A549 (cell line): Measurements from ENCODE around the gene NTHL1. TPM values are rescaled to one million over a fixed set of nuclear protein-coding genes. Genes with fewer than 3 reads are reported as not detected.

Experiments used
- ATAC-seq, 2 experiments: fragments of 200-7000 bp in 1 of 2; fragments of >200 bp in 1 of 2; cut with Nextera tagmentation in 1 of 2; cut with Tn5 transposase in 1 of 2; 3 replicates each; pipeline versions ENCODE4 v1.8.0 to v1.9.1; 2018 to 2020; ENCODE audit warnings: mild to moderate bottlenecking in 1 of 2, moderate library complexity in 1 of 2
- CTCF ChIA-PET: fragments of 300-600 bp; sonication (Branson Sonifier 250); formaldehyde crosslinking; extraction: SDS; loops from one replicate; lab custom pipeline; 2021; ENCODE audit warnings: antibody characterized with exemption, inconsistent platforms; lab: Yijun Ruan, JAX
- POLR2A ChIA-PET: fragments of 350-600 bp; formaldehyde crosslinking; extraction: SDS; loops from one replicate; lab custom pipeline; 2021; ENCODE audit warnings: antibody characterized with exemption, inconsistent platforms; lab: Yijun Ruan, JAX
- DNase-seq, 2 experiments: peaks; one replicate each; pipeline versions ENCODE4 v3.0.0 to v3.0.0-alpha.2; 2011 to 2016; ENCODE audit warnings: low read depth in 1 of 2, low spot score in 1 of 2
- FAIRE-seq: peaks from 2 replicates; lab custom pipeline; 2011; peaks lifted over from hg19 to GRCh38; lab: Jason Lieb, UNC
- H3K27ac ChIP-seq, 2 experiments: fragments of >200 bp; sonication (Bioruptor Twin); formaldehyde crosslinking; 3 replicates each; pipeline ENCODE4 v1.5.1; 2016 to 2017
- H3K4me1 ChIP-seq: fragments of >200 bp; sonication (Bioruptor Twin); formaldehyde crosslinking; 3 replicates; pipeline ENCODE4 v1.6.1; 2016
- H3K4me2 ChIP-seq: fragments of >200 bp; sonication (Bioruptor Twin); formaldehyde crosslinking; 3 replicates; pipeline ENCODE4 v1.6.1; 2016
- H3K4me3 ChIP-seq: fragments of >200 bp; sonication (Bioruptor Twin); formaldehyde crosslinking; 3 replicates; pipeline ENCODE4 v1.5.1; 2016
- H3K9me3 ChIP-seq: fragments of >200 bp; sonication (Bioruptor Twin); formaldehyde crosslinking; 3 replicates; pipeline ENCODE4 v1.6.1; 2016
- BHLHE40 ChIP-seq: IDR thresholded peaks from 2 replicates; pipeline ENCODE4 v1.6.1; 2012; ENCODE audit warnings: low read depth, low read length, inconsistent platforms
- EHF ChIP-seq: fragments of 250-450 bp; sonication (Bioruptor Pico); IDR thresholded peaks from 2 replicates; pipeline ENCODE4 v1.5.0; 2020; ENCODE audit warnings: mild to moderate bottlenecking
- ELK1 ChIP-seq: fragments of 150-350 bp; IDR thresholded peaks from 2 replicates; pipeline ENCODE4 v1.6.1; 2014; ENCODE audit warnings: low read depth, mild to moderate bottlenecking, low read length
- FOXS1 ChIP-seq: fragments of 250-450 bp; sonication (Bioruptor Pico); IDR thresholded peaks from 2 replicates; pipeline ENCODE4 v1.5.0; 2020; ENCODE audit warnings: mild to moderate bottlenecking, moderate library complexity
- HDAC2 ChIP-seq: fragments of 200-600 bp; sonication (generic); IDR thresholded peaks from 2 replicates; pipeline ENCODE4 v1.6.1; 2016
- HOXA7 ChIP-seq: fragments of 250-450 bp; sonication (Bioruptor Pico); IDR thresholded peaks from 2 replicates; pipeline ENCODE4 v1.5.0; 2020; ENCODE audit warnings: mild to moderate bottlenecking, moderate library complexity
- HOXB5 ChIP-seq: fragments of 250-450 bp; sonication (Bioruptor Pico); IDR thresholded peaks from 2 replicates; pipeline ENCODE4 v1.5.0; 2020; ENCODE audit warnings: mild to moderate bottlenecking, moderate library complexity
- JUN ChIP-seq, 2 experiments: fragments of >200 bp; sonication (Bioruptor Twin); formaldehyde crosslinking; IDR thresholded peaks; 2 replicates in 1 of 2; 3 replicates in 1 of 2; pipeline ENCODE4 v1.6.1; 2016 to 2017
- MAZ ChIP-seq: fragments of 150-350 bp; IDR thresholded peaks from 2 replicates; pipeline ENCODE4 v1.6.1; 2014; ENCODE audit warnings: antibody characterized with exemption, low read depth, low read length, borderline replicate concordance
- NFE2L2 ChIP-seq: fragments of 150-350 bp; conservative IDR thresholded peaks from 2 replicates; pipeline ENCODE4 v1.6.1; 2014; ENCODE audit warnings: low read length
- NR3C1 ChIP-seq: fragments of >200 bp; sonication (Bioruptor Twin); formaldehyde crosslinking; IDR thresholded peaks from 3 replicates; pipeline ENCODE4 v1.6.1; 2017
- POLR2AphosphoS2 ChIP-seq: conservative IDR thresholded peaks from 2 replicates; pipeline ENCODE4 v1.6.1; 2012; ENCODE audit warnings: low read length, improper control_type of control experiment, inconsistent platforms
- RCOR1 ChIP-seq: fragments of 150-350 bp; IDR thresholded peaks from 2 replicates; pipeline ENCODE4 v1.6.1; 2014; ENCODE audit warnings: antibody characterized with exemption, low read length, low read depth
- RNF2 ChIP-seq: fragments of 200-600 bp; sonication (generic); IDR thresholded peaks from 2 replicates; pipeline ENCODE4 v1.6.1; 2016; ENCODE audit warnings: low read depth, mild to moderate bottlenecking, antibody characterized with exemption, moderate library complexity, borderline replicate concordance
- SMC3 ChIP-seq: fragments of >200 bp; sonication (Bioruptor Twin); formaldehyde crosslinking; IDR thresholded peaks from 3 replicates; pipeline ENCODE4 v1.6.1; 2018; ENCODE audit warnings: inconsistent platforms
- TFCP2L1 ChIP-seq: fragments of 250-450 bp; sonication (Bioruptor Pico); IDR thresholded peaks from 2 replicates; pipeline ENCODE4 v1.5.0; 2021; ENCODE audit warnings: mild to moderate bottlenecking
- ZFP36 ChIP-seq: fragments of 450-650 bp; IDR thresholded peaks from 2 replicates; pipeline ENCODE4 v1.6.1; 2014; ENCODE audit warnings: borderline replicate concordance; ENCODE audit not compliant: partially characterized antibody
- WGBS: methylation state at CpG from one replicate; pipeline ENCODE4 v1.1.6; 2017; ENCODE audit errors: missing lambda C conversion rate; 5-methylcytosine and 5-hydroxymethylcytosine counted together
- polyA plus RNA-seq, 4 experiments: library from polyadenylated mRNA; depleted of rRNA in 3 of 4; stranded (reverse); fragments of >200 nt; fragmentation: RNase III in 1 of 4; extraction: RNeasy Plus Mini Kit Qiagen cat#74134 plus additional on column Dnase treatment in 1 of 4; gene quantifications; 2 replicates in 3 of 4; 3 replicates in 1 of 4; pipeline ENCODE4 v1.2.3, GENCODE V29; 2011 to 2017
- TF ChIP-seq, protein P1 (sequence below): IDR thresholded peaks from 2 replicates; pipeline ENCODE4 v1.6.1; 2012
- TF ChIP-seq, protein P2 (sequence below): fragments of 450-650 bp; IDR thresholded peaks from 2 replicates; pipeline ENCODE4 v1.6.1; 2014; ENCODE audit warnings: antibody characterized with exemption

NTHL1 gene
- polyA plus RNA-seq, 2 of the 4 experiments (the other 2 are of a cell fraction), result 28.8 to 42.3 TPM

- WGBS, result 89% methylated on average over 18 of the region's 29 CpGs
- no peak overlapping the region for H3K27ac ChIP-seq
- DNase-seq, result no peak
- no peak for ATAC-seq
- no peak overlapping the region for H3K4me3 ChIP-seq
- no peak for FAIRE-seq
- no peaks in the 10 kb centered on the region for H3K9me3 ChIP-seq
- TF ChIP-seq BHLHE40 (no peak), RCOR1 (no peak), NFE2L2 (no peak), HDAC2 (no peak)
- ChIA-PET POLR2A (no interaction called here), CTCF (interaction anchor here (1.1 to 3.3 kb wide), 10 partner anchors 9 to 86 kb away, joined by 3 to 27 read pairs (median 10); no protein-coding TSS in a partner anchor)
- no peaks in the 10 kb centered on the region for H3K4me1 ChIP-seq
- H3K4me2 ChIP-seq, result no peak overlapping the region
Observed at GRCh38 chr16:2054543-2055245, 7.1 kb upstream of the NTHL1 start.

DNA sequence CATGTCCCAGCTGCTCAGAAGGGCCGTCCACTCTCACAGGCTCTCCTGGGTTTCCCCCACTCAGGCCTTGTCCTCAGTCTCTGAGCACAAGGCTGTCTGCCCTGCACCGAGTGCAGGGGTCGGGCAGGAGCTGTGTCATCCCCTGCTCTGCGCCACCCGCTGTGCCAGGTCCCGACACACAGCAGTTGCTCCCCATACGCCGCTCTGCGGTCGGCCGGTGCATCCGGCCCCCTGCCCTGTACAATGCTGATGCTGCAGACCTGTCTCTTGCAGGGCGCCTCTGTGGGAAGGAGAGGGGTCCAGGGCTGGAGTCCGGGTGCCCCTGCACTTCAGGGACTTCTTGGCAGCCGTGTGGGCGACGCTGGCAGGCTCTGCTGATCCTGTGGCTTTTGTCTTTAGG lies 6.3 kb upstream of the NTHL1 start:
- ATAC-seq (no peak), DNase-seq (no peak), FAIRE-seq (no peak)
- ChIA-PET CTCF (interaction anchor here (0.6 to 3.3 kb wide), 5 partner anchors 10 to 87 kb away, joined by 3 to 17 read pairs (median 4); no protein-coding TSS in a partner anchor), POLR2A (no interaction called here)
- no peak overlapping the region for H3K27ac ChIP-seq
- 91% methylated on average over 17 of the region's 17 CpGs for WGBS
- no peak overlapping the region for H3K4me2 ChIP-seq
- H3K9me3 ChIP-seq, result no peaks in the 10 kb centered on the region
- no peak for TF ChIP-seq ZFP36
- no peak for TF ChIP-seq FOXS1
- TF ChIP-seq, protein P1, sequence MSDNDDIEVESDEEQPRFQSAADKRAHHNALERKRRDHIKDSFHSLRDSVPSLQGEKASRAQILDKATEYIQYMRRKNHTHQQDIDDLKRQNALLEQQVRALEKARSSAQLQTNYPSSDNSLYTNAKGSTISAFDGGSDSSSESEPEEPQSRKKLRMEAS, result no peak
- TF ChIP-seq, protein P2, sequence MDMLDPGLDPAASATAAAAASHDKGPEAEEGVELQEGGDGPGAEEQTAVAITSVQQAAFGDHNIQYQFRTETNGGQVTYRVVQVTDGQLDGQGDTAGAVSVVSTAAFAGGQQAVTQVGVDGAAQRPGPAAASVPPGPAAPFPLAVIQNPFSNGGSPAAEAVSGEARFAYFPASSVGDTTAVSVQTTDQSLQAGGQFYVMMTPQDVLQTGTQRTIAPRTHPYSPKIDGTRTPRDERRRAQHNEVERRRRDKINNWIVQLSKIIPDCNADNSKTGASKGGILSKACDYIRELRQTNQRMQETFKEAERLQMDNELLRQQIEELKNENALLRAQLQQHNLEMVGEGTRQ, result no peak
- no peak for TF ChIP-seq EHF (CRISPR knock-in tag)
- no peak for TF ChIP-seq JUN (IDR thresholded peaks at IDR 0.05)
- TF ChIP-seq POLR2AphosphoS2, result no peak
- no peak for TF ChIP-seq RNF2
- no peak overlapping the region for H3K4me3 ChIP-seq
- H3K4me1 ChIP-seq, result peaks cover 4% of the 10 kb centered on the region

GRCh38 chr16:2053211-2053610 lies 5.6 kb upstream of the NTHL1 start:
- ATAC-seq (no peak), FAIRE-seq (no peak), DNase-seq (no peak)
- no peak overlapping the region for H3K27ac ChIP-seq
- WGBS, result 90% methylated on average over 20 of the region's 21 CpGs
- CTCF ChIA-PET, result interaction anchor here (0.6 to 1.1 kb wide), 3 partner anchors 10 to 87 kb away, joined by 3 to 4 read pairs (median 3); no protein-coding TSS in a partner anchor
- POLR2A ChIA-PET, result no interaction called here
- no peak overlapping the region for H3K4me2 ChIP-seq
- peaks cover 8% of the 10 kb centered on the region for H3K4me1 ChIP-seq
- TF ChIP-seq HOXB5 (no peak), NR3C1 (no peak), ELK1 (no peak), HOXA7 (no peak), SMC3 (no peak), MAZ (no peak), TFCP2L1 (CRISPR knock-in tag) (no peak)
- H3K9me3 ChIP-seq, result no peaks in the 10 kb centered on the region
- no peak overlapping the region for H3K4me3 ChIP-seq
